GM18868 (cell line): Measurements from ENCODE around the gene SPIB.
A peak's percentile ranks its signal among the peaks of the same experiment; 100 is the strongest.
"Not testable (repeated sequence)": the region's sequence is repeated elsewhere in the genome, so short reads cannot be mapped to it uniquely, and the experiment has no call there.

Experiments used
- ATAC-seq: cut with Tn5 transposase; IDR thresholded peaks from one replicate; pipeline ENCODE4 v1.9.1; 2021; ENCODE audit warnings: mild to moderate bottlenecking, moderate library complexity; ENCODE audit not compliant: unreplicated experiment

SPIB gene

GRCh38 chr19:50465000-50465399 lies 46.3 kb downstream of the SPIB start:
- no peak for ATAC-seq

DNA sequence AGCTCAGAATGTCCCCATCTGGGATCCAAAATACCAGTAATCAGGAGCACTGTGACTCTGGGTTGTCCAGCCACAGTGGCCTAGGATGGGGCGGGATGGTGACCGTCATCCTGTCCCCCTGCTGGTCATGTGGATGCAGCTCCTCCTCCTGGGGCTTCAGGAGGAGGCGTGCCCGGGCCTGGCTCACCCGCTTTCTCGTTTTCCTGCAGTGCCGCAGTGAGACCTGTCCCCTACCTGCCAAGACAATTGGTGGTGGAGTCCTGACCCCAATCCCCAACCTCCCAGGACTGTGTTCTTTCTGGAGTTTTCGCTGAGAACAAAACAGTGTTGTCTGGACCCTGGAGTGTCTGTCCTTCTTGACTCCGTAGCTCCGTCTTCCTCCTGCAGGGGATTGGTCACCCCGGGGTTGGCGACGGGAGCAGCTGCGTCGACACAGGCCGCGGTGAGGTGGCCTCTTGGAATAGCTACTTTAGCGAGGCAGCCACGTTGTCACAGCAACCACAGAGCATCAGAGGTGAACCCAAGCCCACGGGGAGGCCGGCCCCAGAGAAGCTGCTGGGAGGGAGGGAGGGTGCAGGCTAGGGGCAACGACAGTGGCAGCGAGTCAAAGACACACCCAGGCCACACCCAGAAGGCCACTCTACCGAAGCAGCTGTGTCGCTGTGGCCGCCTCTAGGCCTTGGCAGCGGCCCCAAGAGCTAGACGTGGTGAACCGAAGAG lies 47.4 kb downstream of the SPIB start:
- ATAC-seq, result no peak

DNA sequence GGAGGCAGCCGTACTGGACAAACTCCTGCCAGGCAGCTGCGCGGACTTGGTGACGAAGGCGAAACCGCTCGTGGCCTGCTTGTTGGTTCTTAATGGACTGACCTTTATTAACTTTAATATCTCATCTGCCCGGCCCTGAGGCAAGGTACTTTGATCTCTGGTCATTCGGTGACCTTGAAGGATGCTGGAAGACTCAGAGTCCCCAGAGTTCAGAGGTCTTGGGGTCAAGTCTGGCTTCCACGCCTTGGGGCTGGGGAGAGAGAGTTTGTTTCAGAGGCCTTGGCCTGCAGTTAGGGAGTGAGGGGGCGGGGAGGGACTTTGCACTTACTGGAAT lies 47.9 kb downstream of the SPIB start:
- ATAC-seq, result no peak

DNA sequence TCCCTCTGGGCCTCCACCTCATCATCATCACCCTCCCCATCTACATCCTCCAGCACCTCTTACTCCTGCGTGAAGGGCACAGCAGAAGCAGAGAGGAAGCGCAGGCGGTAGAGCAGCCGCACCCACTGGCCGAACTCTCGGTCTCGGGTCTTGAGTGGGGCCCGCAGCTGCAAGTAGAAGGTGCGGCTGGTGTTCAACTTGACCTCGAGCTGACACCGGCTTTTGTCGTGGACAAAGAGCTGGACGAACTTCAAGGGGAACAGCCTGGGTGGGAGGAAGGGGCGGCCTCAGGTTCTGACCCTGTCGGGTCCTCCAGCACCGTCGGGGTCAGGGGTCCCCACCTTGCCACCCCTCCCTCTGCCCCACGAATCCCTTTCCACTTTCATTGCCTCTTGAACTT lies 48.8 kb downstream of the SPIB start:
- no peak for ATAC-seq

- ATAC-seq, result no peak
These were observed 50.1 kb downstream of the SPIB start for GRCh38 chr19:50468818-50469217.

DNA sequence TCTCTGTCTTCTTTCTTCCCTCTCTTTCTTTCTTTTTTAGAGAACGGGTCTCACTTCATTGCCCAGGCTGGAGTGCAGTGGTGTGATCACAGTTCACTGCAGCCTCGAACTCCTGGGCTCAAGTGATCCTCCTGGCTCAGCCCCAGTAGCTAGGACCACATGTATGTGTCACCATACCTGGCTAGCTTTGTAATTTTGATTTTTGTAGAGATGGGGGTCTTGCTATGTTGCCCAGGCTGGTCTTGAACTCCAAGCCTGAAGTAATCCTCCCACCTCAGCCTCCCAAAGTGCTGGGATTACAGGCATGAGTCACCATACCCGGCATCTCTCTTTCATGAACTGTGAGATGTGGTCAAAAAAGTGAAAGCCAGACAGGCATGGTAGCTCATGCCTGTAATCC lies 54.6 kb downstream of the SPIB start:
- not testable (repeated sequence) for ATAC-seq

- no peak for ATAC-seq
These were observed 56.4 kb downstream of the SPIB start for GRCh38 chr19:50475101-50475568.

- no peak for ATAC-seq
These were observed 57.0 kb downstream of the SPIB start for GRCh38 chr19:50475736-50476223.

- peak; percentile 78 for ATAC-seq
These were observed 57.6 kb downstream of the SPIB start, which contains the start of the genes EMC10 and GARIN5A for GRCh38 chr19:50476224-50476906. Gene EMC10, plus strand, starts transcription at chr19:50476507. Its CDS starts 38 bp downstream, at chr19:50476545. Gene GARIN5A, minus strand, starts transcription at chr19:50476848. Its CDS starts 460 bp downstream, at chr19:50476388.

DNA sequence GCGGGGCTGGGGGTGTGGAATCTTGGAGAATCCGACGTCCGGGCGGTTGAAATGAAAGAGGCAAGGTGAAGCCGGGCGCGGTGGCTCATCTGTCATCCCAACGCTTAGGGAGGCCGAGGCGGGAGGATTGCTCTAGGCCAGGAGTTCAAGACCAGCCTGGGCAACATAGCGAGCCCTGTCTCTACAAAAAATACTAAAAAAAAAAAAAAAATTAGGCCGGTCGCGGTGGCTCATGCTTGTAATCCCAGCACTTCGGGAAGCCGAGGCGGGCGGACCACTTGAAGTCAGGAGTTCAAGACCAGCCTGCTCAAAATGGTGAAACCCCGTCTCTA lies 58.1 kb downstream of the SPIB start:
- no peak for ATAC-seq

DNA sequence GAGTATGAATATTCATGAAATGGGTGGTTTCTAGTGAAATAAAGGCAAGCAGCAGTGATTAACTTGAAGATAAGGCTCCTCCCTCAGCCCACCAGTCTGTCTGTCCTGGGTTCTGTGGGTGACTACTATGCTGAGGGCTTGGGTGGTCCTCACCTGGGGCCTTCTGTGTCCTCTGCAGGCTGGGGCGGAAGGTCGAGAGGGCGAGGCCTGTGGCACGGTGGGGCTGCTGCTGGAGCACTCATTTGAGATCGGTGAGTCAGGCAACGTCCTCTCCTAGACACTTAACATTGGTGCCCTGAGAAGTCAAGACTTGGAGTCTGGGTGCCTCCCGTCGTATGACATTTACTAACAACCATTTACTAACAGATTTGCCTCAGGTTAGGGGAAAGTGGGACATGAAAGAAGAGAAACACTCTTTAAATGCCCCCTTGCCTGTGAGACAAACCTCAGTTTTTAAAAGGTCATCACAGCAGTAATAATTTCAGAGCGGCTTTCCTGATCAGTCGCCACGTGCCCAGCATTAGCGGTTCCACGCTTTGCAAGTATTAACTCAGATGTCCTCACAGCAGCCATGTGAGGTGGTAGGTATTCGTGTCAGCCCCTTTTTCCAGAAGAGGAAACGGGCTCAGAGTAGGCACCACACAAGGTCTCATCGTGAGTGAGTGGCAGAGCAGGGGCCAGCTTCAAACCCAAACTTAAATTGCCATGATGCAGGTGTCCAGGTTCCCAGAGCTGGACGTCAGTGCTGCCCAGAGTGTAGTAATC lies 59.2 kb downstream of the SPIB start:
- no peak for ATAC-seq

GRCh38 chr19:50478901-50479715 lies 60.4 kb downstream of the SPIB start:
- no peak for ATAC-seq

DNA sequence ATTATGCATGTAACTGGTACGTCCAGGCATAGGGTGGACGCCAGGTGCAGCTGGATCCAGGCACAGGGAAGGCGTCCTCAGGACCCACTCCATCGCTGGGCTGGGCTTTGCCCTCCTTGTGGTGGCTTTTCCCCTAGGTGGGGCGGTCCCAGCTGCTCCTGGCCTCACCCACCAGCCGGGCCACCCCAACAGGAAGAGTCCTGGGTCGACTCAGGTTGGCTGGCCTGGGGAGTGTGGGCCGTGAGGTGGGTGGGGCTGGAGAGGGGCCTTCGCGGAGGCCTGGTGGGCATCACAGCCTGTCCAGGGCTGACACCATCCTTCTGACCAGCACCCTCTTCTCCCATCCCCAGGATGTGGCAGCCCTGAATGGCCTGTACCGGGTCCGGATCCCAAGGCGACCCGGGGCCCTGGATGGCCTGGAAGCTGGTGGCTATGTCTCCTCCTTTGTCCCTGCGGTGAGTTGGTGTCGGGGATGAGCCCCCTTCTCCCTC lies 61.1 kb downstream of the SPIB start:
- ATAC-seq, result no peak

GRCh38 chr19:50480281-50481111 lies 61.8 kb downstream of the SPIB start:
- ATAC-seq, result no peak
